ENCODE measurements around the gene PGGHG.

GRCh38 chr11:278001-278951 is 10.7 kb upstream of the PGGHG start, which contains the start of gene NLRP6:
- TF ChIP-seq ISL2 (CRISPR knock-in tag; IDR thresholded peaks at IDR 0.05) (no peak), E2F1 (CRISPR knock-in tag; IDR thresholded peaks at IDR 0.05) (no peak), CTCF (CRISPR knock-in tag; IDR thresholded peaks at IDR 0.05) (no peak), PAX8 (CRISPR knock-in tag; IDR thresholded peaks at IDR 0.05; ENCODE audit: borderline replicate concordance) (no peak), MED8 (CRISPR knock-in tag; IDR thresholded peaks at IDR 0.05; ENCODE audit: insufficient replicate concordance) (no peak), YY1 (IDR thresholded peaks at IDR 0.05; ENCODE audit: insufficient read depth, insufficient replicate concordance, low read depth, low read length) (no peak)
